A673 (cell line): Measurements from ENCODE around the gene CCDC27. TPM values are rescaled to one million over a fixed set of nuclear protein-coding genes. Genes with fewer than 3 reads are reported as not detected.

Source experiments
- BruUV-seq: library from RNA; stranded (reverse); fragments of 400-500 nt; replicated peaks from 2 replicates; lab custom pipeline; 2021; lab: Mats Ljungman, UMichigan
- CTCF ChIA-PET: fragments of 300-600 bp; sonication (Branson Sonifier 250); formaldehyde crosslinking; loops from one replicate; lab custom pipeline; 2022; ENCODE audit warnings: antibody characterized with exemption; lab: Charles Lee
- POLR2A ChIA-PET: fragments of 300-600 bp; sonication (Branson Sonifier 250); formaldehyde crosslinking; loops from one replicate; lab custom pipeline; 2022; ENCODE audit warnings: antibody characterized with exemption; ENCODE audit not compliant: low non-redundant PET; lab: Charles Lee
- DNase-seq: peaks from one replicate; pipeline ENCODE4 v3.0.0-alpha.2; 2015; ENCODE audit warnings: low spot score
- H3K27ac ChIP-seq: fragments of 200-600 bp; sonication (generic); 2 replicates; pipeline ENCODE4 v1.5.1; 2016; ENCODE audit warnings: mixed run types, low read depth, mild to moderate bottlenecking, mixed read lengths, antibody characterized with exemption, low read length; ENCODE audit not compliant: poor library complexity, severe bottlenecking
- H3K27me3 ChIP-seq: fragments of 200-600 bp; sonication (generic); replicated peaks from 2 replicates; pipeline ENCODE4 v1.6.1; 2017; ENCODE audit warnings: mixed run types, low read depth, mild to moderate bottlenecking, mixed read lengths, antibody characterized with exemption, low read length; ENCODE audit not compliant: insufficient read depth, poor library complexity
- H3K36me3 ChIP-seq: fragments of 200-600 bp; sonication (generic); 2 replicates; pipeline ENCODE4 v1.6.1; 2016; ENCODE audit warnings: mixed run types, mild to moderate bottlenecking, mixed read lengths, antibody characterized with exemption, low read length; ENCODE audit not compliant: insufficient read depth, poor library complexity, severe bottlenecking
- H3K4me1 ChIP-seq: fragments of 200-600 bp; sonication (generic); 2 replicates; pipeline ENCODE4 v1.6.1; 2017; ENCODE audit warnings: mixed run types, mild to moderate bottlenecking, mixed read lengths, antibody characterized with exemption, low read length; ENCODE audit not compliant: insufficient read depth, poor library complexity, severe bottlenecking
- H3K4me3 ChIP-seq: fragments of 200-600 bp; sonication (generic); 2 replicates; pipeline ENCODE4 v1.5.1; 2016; ENCODE audit warnings: low read depth, mixed run types, mild to moderate bottlenecking, mixed read lengths, low read length; ENCODE audit not compliant: poor library complexity, severe bottlenecking
- H3K9me3 ChIP-seq: fragments of 200-600 bp; sonication (generic); 2 replicates; pipeline ENCODE4 v1.6.1; 2016; ENCODE audit warnings: mixed run types, low read depth, mild to moderate bottlenecking, mixed read lengths, antibody characterized with exemption, low read length; ENCODE audit not compliant: poor library complexity, severe bottlenecking
- EZH2 ChIP-seq: fragments of 200-600 bp; sonication (generic); IDR thresholded peaks from 2 replicates; pipeline ENCODE4 v1.6.1; 2017; ENCODE audit warnings: borderline replicate concordance, low read depth, mild to moderate bottlenecking, mixed read lengths, antibody characterized with exemption, low read length; ENCODE audit not compliant: poor library complexity, severe bottlenecking
- intact Hi-C: fragments of 100-400 bp; cut with micrococcal nuclease; formaldehyde crosslinking; loops from one replicate; pipeline ENCODE4 v1.10.0; 2022; ENCODE audit not compliant: unreplicated experiment
- total RNA-seq: library from RNA; stranded (reverse); gene quantifications from 2 replicates; pipeline ENCODE4 v1.2.3, GENCODE V29; 2021
- TF ChIP-seq, protein P1 (sequence below): fragments of 300-800, 200-600 bp; sonication (generic); conservative IDR thresholded peaks from 2 replicates; pipeline ENCODE4 v1.5.1; 2017; ENCODE audit warnings: low read depth, mild to moderate bottlenecking, antibody characterized with exemption, low read length, moderate library complexity, mixed read lengths

Gene CCDC27
- total RNA-seq, 1 experiment from 2014 or later = not detected

GRCh38 chr1:3772027-3772714 is 19.9 kb downstream of the CCDC27 start:
- Histone ChIP-seq H3K9me3 (no peaks in the 10 kb centered on the region), H3K4me3 (peak overlapping the region; percentile 58), H3K27ac (no peak overlapping the region), H3K4me1 (peaks cover 9% of the 10 kb centered on the region), H3K27me3 (no peaks in the 10 kb centered on the region), H3K36me3 (no peaks in the 10 kb centered on the region)
- intact Hi-C loops = no loop called here
- BruUV-seq = no TSS peak
- peak; percentile 86 for DNase-seq
- no peak for TF ChIP-seq EZH2
- TF ChIP-seq, protein P1, sequence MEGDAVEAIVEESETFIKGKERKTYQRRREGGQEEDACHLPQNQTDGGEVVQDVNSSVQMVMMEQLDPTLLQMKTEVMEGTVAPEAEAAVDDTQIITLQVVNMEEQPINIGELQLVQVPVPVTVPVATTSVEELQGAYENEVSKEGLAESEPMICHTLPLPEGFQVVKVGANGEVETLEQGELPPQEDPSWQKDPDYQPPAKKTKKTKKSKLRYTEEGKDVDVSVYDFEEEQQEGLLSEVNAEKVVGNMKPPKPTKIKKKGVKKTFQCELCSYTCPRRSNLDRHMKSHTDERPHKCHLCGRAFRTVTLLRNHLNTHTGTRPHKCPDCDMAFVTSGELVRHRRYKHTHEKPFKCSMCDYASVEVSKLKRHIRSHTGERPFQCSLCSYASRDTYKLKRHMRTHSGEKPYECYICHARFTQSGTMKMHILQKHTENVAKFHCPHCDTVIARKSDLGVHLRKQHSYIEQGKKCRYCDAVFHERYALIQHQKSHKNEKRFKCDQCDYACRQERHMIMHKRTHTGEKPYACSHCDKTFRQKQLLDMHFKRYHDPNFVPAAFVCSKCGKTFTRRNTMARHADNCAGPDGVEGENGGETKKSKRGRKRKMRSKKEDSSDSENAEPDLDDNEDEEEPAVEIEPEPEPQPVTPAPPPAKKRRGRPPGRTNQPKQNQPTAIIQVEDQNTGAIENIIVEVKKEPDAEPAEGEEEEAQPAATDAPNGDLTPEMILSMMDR = no peak
- CTCF ChIA-PET = no interaction called here
- POLR2A ChIA-PET = no interaction called here

DNA sequence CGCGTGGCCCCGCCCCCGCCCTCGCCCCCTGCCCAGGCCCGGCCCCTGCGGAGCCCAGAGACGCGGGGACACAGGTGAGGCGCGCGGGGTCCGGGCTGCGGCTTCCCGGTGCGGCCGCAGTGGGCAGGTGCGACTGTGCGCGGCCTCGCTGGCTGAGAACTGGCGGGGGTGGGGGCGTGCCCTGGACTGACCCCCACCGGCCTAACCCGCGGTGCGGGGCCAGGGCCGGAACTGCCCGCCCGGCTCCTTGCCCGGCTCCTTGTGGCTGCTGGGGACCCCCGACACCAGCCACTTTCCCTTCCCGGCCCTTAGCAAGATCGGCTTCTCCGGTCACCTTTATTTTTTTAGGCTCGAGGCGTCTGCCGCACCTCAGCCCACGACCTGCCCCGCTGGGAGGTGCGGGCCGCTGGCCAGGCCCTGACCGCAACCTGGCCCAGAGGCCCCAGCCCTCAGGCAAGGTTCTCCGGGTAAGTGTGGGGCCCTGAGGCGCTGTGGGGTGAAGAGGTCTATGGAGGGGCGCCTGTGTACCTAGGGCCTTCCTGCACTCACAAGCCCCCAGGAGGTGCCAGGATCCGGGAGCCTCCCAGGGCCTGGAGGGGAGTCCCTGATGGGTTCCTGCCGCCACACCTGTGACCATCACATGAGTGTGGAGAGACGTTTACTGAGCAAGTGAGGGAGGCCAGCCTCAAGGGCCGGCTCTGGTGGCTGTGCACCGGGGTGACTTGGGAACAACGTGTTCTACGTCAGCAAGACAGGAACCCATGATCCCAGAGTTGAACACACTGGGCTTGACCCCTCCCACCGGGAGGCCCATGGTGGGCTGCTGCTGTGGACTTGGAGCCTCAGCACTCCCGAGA is 20.7 kb downstream of the CCDC27 start, which contains the start of gene SMIM1:
Gene SMIM1 (plus strand): TSS at position 35 of the 857 bp plus-strand sequence. CDS start 2,625 bp downstream, outside the sequence.
- Histone ChIP-seq H3K4me1 (peaks cover 9% of the 10 kb centered on the region), H3K27me3 (no peaks in the 10 kb centered on the region), H3K4me3 (peak within 1 kb of the TSS; percentile 58), H3K9me3 (no peaks in the 10 kb centered on the region), H3K27ac (no peak within 1 kb of the TSS), H3K36me3 (no peaks in the 10 kb centered on the region)
- intact Hi-C loops = no loop called here
- no peak for DNase-seq
- CTCF ChIA-PET = no interaction called here
- POLR2A ChIA-PET = no interaction called here
- no peak for TF ChIP-seq EZH2
- TF ChIP-seq, protein P1 = no peak
- no TSS peak for BruUV-seq

DNA sequence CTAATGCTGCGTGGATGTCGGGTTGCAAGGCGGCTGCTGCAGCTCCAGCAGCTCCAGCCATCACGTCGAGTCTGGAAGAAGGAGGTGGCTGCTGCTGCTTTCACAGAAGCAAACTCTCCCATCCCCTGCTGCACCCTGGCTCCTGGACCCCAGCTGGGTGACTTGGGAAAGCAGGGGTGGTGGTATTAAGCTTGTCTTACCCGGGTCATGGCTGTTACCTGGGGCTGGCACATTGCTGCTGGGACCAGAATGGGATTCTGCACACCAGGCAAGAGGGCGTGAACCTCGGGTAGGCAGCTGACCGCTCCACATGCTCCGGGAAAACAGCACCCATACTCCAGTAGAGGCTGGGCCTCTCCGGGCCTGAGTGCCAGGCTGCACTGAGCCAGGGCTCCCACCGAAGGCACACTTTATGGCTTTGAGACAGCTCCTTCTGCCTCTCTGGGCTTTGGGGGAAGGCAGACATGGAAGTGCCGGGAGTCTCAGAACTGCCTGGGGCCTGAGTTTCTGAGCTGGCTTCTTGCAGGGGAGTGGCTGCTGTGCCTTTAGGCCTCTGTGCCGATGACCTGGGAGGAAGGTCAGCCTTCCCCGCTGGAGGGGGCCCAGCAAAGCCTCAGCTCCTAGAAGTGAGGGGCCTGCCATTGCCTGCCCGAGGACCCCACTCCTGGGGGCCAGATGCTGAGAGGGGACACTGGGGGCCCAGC is 21.5 kb downstream of the CCDC27 start:
- Histone ChIP-seq H3K36me3 (peaks cover 2% of the 10 kb centered on the region), H3K4me1 (peaks cover 9% of the 10 kb centered on the region), H3K4me3 (no peak overlapping the region), H3K9me3 (no peaks in the 10 kb centered on the region), H3K27me3 (no peaks in the 10 kb centered on the region), H3K27ac (no peak overlapping the region)
- no peak for DNase-seq
- no peak for TF ChIP-seq EZH2
- TF ChIP-seq, protein P1 = no peak
- no TSS peak for BruUV-seq
- POLR2A ChIA-PET = no interaction called here
- CTCF ChIA-PET = no interaction called here
- intact Hi-C loops = no loop called here
